ENCODE measurements around the gene PRICKLE2.

The PRICKLE2 gene

GRCh38 chr3:64264501-64265109, 39.3 kb upstream of the PRICKLE2 start:
- Histone ChIP-seq H3K4me3 (ENCODE audit: low read depth, low read length) (no peak overlapping the region), H3K36me3 (ENCODE audit: control insufficient read depth in 2 of 2, insufficient read depth in 1 of 2, low read length in 2 of 2) (no peaks in the 10 kb centered on the region), H3K27ac (ENCODE audit: extremely low read depth, low read depth, low read length) (no peak overlapping the region), H3K9me3 (ENCODE audit: control insufficient read depth, insufficient read depth, low read depth, low read length) (no peaks in the 10 kb centered on the region), H3K4me1 (ENCODE audit: control insufficient read depth, insufficient read depth, low read length) (0 out of 2 replicates have a peak, but pooled peaks cover 4% of the 10 kb centered on the region)
- ChIA-PET CTCF (no interaction called here), POLR2A (no interaction called here)
- TF ChIP-seq PRDM10 (tag by site-specific recombination; IDR thresholded peaks at IDR 0.05), result peak; percentile 62
- TF ChIP-seq, protein P1, sequence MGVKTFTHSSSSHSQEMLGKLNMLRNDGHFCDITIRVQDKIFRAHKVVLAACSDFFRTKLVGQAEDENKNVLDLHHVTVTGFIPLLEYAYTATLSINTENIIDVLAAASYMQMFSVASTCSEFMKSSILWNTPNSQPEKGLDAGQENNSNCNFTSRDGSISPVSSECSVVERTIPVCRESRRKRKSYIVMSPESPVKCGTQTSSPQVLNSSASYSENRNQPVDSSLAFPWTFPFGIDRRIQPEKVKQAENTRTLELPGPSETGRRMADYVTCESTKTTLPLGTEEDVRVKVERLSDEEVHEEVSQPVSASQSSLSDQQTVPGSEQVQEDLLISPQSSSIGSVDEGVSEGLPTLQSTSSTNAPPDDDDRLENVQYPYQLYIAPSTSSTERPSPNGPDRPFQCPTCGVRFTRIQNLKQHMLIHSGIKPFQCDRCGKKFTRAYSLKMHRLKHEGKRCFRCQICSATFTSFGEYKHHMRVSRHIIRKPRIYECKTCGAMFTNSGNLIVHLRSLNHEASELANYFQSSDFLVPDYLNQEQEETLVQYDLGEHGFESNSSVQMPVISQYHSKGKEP (tag by site-specific recombination; IDR thresholded peaks at IDR 0.05), result no peak
- TF ChIP-seq, protein P2, sequence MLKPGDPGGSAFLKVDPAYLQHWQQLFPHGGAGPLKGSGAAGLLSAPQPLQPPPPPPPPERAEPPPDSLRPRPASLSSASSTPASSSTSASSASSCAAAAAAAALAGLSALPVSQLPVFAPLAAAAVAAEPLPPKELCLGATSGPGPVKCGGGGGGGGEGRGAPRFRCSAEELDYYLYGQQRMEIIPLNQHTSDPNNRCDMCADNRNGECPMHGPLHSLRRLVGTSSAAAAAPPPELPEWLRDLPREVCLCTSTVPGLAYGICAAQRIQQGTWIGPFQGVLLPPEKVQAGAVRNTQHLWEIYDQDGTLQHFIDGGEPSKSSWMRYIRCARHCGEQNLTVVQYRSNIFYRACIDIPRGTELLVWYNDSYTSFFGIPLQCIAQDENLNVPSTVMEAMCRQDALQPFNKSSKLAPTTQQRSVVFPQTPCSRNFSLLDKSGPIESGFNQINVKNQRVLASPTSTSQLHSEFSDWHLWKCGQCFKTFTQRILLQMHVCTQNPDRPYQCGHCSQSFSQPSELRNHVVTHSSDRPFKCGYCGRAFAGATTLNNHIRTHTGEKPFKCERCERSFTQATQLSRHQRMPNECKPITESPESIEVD (tag by site-specific recombination; IDR thresholded peaks at IDR 0.05), result 0 out of 2 replicates have a peak, but pooled peaks have one; percentile 8

DNA sequence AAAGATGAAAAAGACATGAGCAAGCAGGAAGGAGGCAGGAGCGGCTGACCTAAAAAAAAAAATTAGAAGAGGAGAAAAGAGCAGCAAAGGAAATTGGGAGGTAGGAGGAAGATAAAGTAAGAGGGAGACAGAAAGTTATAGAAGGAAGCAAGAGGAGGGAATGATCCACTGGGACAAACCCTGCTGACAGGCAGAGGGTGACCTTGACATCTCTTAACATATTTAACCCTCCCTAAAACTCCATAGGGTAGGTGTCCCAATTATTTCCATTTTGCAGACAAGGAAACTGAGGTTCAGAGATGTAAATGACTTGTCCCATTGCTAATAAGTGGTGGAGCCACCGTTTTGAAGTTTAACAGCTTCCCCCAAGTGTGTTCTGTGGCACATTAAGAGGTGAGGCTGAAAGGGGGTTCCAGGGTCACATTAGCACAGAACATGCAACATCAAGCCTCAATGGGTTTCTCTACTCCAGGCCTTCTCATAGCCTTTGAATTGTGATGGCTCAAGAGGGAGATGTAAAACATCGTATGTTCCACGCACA, 37.4 kb upstream of the PRICKLE2 start:
- CTCF ChIA-PET, result interaction anchor here (0.7 to 1.9 kb wide), 4 partner anchors 18 to 1423 kb away, joined by 3 to 5 read pairs (median 3); partner anchors contain the start of gene PSMD6
- 0 out of 2 replicates have a peak, but pooled peaks cover 4% of the 10 kb centered on the region for H3K4me1 ChIP-seq (ENCODE audit: control insufficient read depth, insufficient read depth, low read length)

More for the DNA sequence above, 37.4 kb upstream of the PRICKLE2 start:
- no peak overlapping the region for H3K4me3 ChIP-seq (ENCODE audit: low read depth, low read length)
- H3K9me3 ChIP-seq (ENCODE audit: control insufficient read depth, insufficient read depth, low read depth, low read length), result no peaks in the 10 kb centered on the region
- H3K27ac ChIP-seq (ENCODE audit: extremely low read depth, low read depth, low read length), result no peak overlapping the region
- H3K36me3 ChIP-seq (ENCODE audit: control insufficient read depth in 2 of 2, insufficient read depth in 1 of 2, low read length in 2 of 2), result no peaks in the 10 kb centered on the region
- TF ChIP-seq ZNF423 (tag by site-specific recombination; IDR thresholded peaks at IDR 0.05), result no peak
- TF ChIP-seq ZNF776 (tag by site-specific recombination; IDR thresholded peaks at IDR 0.05; ENCODE audit: borderline replicate concordance), result no peak
- no peak for TF ChIP-seq TCF7L2 (IDR thresholded peaks at IDR 0.05; ENCODE audit: borderline replicate concordance, low read depth, low read length)
- no peak for TF ChIP-seq ZNF521 (tag by site-specific recombination; IDR thresholded peaks at IDR 0.05)
- no peak for TF ChIP-seq ZBTB17 (tag by site-specific recombination; IDR thresholded peaks at IDR 0.05)
- no peak for TF ChIP-seq ZBTB8A (tag by site-specific recombination; IDR thresholded peaks at IDR 0.05)
- TF ChIP-seq ZBTB10 (tag by site-specific recombination; IDR thresholded peaks at IDR 0.05), result no peak
- no peak for TF ChIP-seq ZBTB26 (tag by site-specific recombination; optimal IDR thresholded peaks at IDR 0.05)
- no peak for TF ChIP-seq ZNF580 (tag by site-specific recombination; IDR thresholded peaks at IDR 0.05)
- TF ChIP-seq ZNF664 (tag by site-specific recombination; IDR thresholded peaks at IDR 0.05), result no peak
- no peak for TF ChIP-seq ZNF48 (tag by site-specific recombination; IDR thresholded peaks at IDR 0.05)
- POLR2A ChIA-PET, result no interaction called here

Data from HEK293 (cell line).